H1 (cell line): ENCODE measurements around the gene GDE1. TPM values are rescaled to one million over a fixed set of nuclear protein-coding genes. Genes with fewer than 3 reads are reported as not detected.
A peak's percentile ranks its signal among the peaks of the same experiment; 100 is the strongest.

Experiments used
- CREB1 ChIP-seq: IDR thresholded peaks from 2 replicates; pipeline ENCODE4 v1.6.1; 2012; ENCODE audit warnings: inconsistent platforms
- KDM1A ChIP-seq: fragments of 200-600, 300-600 bp; sonication (generic); IDR thresholded peaks from 2 replicates; pipeline ENCODE4 v1.7.1; 2016; ENCODE audit warnings: mild to moderate bottlenecking, low read length, borderline replicate concordance
- KDM5A ChIP-seq: fragments of 200-600 bp; IDR thresholded peaks from 2 replicates; pipeline ENCODE4 v1.7.1; 2012; ENCODE audit warnings: mild to moderate bottlenecking, low read length, inconsistent platforms, mixed read lengths
- NRF1 ChIP-seq: IDR thresholded peaks from 2 replicates; pipeline ENCODE4 v1.6.1; 2011; ENCODE audit warnings: mild to moderate bottlenecking, low read depth, low read length, improper control_type of control experiment
- SP2 ChIP-seq: IDR thresholded peaks from 2 replicates; pipeline ENCODE4 v1.6.1; 2012; ENCODE audit warnings: mild to moderate bottlenecking, low read length, inconsistent platforms
- TEAD4 ChIP-seq: IDR thresholded peaks from 2 replicates; pipeline ENCODE4 v1.6.1; 2012; ENCODE audit warnings: low read depth, low read length, inconsistent platforms, mixed read lengths
- polyA plus RNA-seq, 7 experiments: library from polyadenylated mRNA; depleted of rRNA in 3 of 7; stranded (reverse) in 5 of 7; unstranded in 2 of 7; fragments of >200 nt in 5 of 7; fragments of 200-250 nt in 2 of 7; gene quantifications; 1 replicate in 5 of 7; 2 replicates in 1 of 7; 4 replicates in 1 of 7; pipeline versions ENCODE4 v1.2.1 to v1.2.3, GENCODE V29; 2011 to 2013; ENCODE audit warnings: missing spikeins in 2 of 7, mixed read lengths in 2 of 7
- total RNA-seq: library from RNA; stranded (reverse); fragmentation: NEBNext Ultra II Directional; extraction: Animal tissue kit (Norgen Biotek cat#: 25700); gene quantifications from 2 replicates; pipeline ENCODE4 v1.2.1, GENCODE V29; 2021

Gene GDE1
- total and polyA plus RNA-seq, 2 of the 8 experiments (the other 6 are each of a cell fraction or from before 2014, with no cell fraction given) = 29.2 to 70.8 TPM

- TF ChIP-seq KDM5A = peak; percentile 59; the same call in 1 of the 2 replicates
- no peak for TF ChIP-seq TEAD4
- no peak for TF ChIP-seq NRF1
- peak; percentile 13; the same call in 1 of the 2 replicates for TF ChIP-seq CREB1
- peak; percentile 99 for TF ChIP-seq KDM1A
- no peak for TF ChIP-seq SP2
Measured at GRCh38 chr16:19555938-19556771, 34.3 kb upstream of the GDE1 start (continued).
